GM18511 (cell line): Measurements from ENCODE around the gene PTX4.
"Not testable (repeated sequence)": the region's sequence is repeated elsewhere in the genome, so short reads cannot be mapped to it uniquely, and the experiment has no call there.

Experiments used
- ATAC-seq: cut with Tn5 transposase; IDR thresholded peaks from one replicate; pipeline ENCODE4 v1.9.1; 2021; ENCODE audit warnings: mild to moderate bottlenecking, moderate library complexity; ENCODE audit not compliant: unreplicated experiment

Gene PTX4

DNA sequence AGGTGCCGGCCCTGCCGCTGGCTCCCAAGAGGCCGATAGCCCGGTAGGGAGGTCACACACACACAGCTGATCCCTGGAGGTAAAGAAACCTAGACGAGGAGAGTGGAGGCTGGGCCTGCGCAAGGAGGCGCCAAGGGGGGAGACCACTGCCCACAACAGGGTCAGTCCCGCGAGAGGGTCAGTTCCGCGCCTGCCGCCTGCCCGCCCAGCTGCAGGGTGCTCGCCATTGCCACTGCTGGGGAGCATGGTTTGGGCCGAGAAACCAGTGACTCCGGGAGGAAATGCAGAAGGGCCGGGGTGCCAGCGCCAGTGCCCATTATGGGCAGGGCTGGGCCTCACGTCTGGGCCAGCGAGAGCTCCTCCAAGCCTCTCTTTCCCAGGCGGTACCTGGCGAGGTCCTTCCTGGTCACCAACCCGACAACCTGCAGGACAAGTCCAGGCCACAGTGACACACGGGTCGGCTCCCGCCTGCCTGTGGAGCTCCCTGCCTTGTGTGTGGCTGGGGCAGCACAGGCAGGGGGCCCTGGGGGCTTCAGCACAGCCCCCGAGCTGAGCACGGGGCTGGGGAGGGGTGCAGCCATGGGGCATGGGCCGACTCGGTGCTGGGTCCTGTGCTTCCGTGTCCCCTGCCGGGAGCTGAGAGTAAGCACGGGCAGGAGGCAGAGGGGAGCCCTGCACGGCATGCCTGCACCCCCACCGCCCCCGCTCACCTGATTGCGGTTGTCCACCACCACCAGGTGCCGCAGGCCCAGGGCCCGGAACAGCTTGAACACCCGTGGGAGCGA lies 42.3 kb downstream of the PTX4 start:
- ATAC-seq: no peak

DNA sequence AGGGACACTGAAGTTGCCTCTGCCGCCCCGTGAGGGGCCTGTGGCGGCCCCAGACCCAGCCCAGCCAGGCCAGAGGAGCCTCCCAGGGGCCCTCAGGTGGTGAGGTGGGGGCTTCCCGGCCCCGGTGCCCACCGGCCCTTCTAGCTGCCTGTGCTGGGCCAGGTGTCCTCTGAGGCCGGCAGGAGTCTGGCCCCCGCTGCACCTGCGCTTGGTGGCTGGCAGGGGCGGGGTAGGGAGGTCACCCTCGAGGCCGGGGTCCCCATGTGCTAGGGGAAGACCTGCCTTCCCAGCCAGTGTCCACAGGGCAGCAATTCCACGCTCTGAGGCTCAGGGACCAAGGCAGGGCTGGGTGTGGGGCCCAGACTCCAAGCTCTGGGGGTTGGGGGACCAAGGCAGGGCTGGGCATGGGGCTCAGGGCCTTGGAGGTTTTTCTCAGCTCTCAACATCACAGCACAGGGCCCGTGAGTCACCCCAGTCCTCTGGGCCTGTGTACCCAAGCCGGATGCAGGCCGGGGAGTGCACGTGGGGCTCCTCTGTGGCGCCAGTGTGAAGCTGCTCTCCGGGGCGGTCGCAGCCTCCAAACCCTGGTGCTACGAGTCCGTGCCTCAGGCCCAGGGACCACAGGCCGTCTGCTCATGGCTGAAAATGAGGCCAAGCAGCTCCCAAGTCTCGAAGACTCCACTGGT lies 43.1 kb downstream of the PTX4 start:
- no peak for ATAC-seq

DNA sequence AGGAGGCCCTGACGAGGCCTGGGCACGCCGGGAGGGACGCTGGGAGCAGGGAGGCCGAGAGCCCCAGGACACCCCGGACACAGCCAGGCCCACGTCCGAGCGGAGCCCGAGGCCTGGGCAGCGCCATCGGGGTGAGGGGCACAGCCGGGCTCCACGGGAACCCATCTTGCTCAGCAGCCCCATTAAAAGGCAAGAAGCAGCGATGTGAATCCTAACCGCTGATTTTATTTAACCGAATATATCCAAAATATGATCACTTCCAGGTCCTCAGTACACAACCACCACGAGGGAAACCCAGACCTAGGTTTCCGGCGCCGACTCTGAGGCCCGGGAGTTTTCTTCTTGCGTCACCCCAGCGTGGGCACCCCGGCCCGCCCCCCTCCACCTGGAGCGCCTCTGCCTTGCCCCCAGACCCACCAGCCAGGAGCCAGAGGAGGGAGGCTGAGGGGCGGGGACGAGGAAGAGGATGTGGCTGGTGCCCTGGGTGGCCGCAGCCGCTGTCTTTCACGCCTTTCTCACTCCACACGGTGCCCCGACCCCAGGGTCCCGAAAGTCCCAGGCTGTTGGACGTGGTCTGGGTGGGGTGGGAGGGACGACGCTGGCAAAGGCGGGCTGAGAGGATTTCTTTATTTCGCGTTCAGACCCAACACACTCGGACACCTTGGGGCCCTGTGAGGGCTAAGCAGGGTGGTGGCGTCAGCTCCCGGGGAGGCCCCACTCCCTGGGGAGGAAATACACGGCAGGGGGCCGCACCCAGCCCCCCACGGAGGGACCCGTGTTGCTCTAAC lies 43.8 kb downstream of the PTX4 start:
- ATAC-seq: no peak

DNA sequence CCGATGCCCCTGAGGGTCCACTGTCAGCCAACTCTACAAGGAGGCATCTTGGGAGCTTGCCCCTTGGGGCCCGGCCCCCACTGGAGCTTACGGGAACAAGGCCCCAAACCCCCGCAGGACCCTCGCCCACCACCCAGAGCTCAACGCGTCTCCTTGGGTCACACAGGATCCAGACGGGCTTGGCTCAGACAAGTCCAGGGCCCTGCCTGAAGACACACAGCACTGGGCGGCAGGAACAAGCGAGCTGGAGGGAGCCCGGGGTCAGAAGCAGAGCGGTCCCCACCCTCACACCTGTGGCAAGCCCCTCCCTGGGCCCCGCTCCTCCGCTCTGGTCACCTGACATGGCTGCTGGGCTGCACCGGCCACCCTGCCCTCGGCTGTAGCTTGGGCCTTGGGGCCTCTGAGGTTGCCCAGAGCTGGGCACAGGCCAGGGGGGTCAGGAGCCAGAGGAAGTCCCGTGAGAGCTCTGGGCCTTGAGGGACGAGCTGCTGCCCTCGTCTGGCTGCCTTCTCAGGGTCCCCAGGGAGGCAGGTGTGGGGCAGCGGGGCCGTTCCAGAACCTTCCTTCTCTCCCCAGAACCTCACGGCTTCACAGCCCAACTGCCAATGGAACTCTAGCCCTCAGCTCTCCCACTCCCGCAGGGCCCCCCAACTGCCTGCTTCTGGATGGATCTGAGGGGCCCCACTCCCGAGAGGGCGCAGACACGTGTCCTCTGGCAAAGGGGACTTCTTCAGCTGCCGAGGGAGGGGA lies 44.6 kb downstream of the PTX4 start, which contains the start of gene CCDC154:
Gene CCDC154, minus strand, starts transcription at position 577 of the 750 bp plus-strand sequence. Its CDS starts 234 bp downstream, at position 343.
- ATAC-seq: no peak

DNA sequence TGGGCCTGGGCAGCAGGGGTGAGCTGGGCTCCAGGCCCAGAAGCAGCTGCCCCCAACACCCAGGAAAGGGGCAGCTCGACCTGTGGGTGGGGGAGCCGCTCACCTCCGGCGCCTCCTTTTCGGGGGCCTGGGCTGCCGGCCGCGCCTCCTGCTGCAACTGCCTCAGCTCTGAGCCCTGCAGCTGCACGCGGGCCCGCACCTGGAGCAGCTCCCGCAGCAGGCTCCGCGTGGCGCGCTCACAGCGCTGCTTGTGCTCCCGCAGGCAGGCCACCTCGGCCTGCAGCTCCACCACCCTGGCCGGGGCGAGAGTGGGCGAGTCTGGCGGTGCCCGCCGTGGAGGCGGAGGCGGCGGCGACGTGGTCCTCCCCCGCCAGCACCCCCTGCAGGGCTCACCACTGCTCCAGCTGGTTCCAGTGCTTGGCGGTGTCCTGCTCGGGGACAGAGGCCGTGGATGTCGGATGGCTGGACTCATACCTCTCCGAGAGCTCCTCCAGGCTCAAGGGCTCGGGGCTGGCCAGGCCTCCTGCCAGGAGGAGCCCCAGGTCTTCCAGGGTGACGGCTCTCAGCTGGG lies 45.3 kb downstream of the PTX4 start:
- ATAC-seq: no peak

DNA sequence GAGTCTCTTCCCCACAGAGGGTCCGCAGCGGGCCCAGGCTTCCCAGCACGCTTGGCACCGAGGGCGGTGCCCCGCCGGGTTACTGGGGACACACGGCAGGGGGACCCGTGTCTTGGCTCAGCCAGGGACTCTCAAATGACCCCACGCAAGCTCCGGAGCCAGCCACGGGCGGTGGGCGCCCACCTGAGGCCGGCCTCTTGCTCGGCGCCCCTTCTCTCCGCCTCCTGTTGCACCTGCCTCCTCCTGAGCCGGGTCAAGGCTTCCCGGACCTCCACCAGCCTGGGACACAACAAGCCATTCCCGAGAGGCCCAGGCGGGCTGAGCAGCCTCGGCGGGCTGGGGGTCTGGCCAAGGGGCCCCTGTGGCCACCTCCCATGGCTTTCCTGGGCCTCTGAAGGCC lies 46.0 kb downstream of the PTX4 start:
- ATAC-seq: no peak

DNA sequence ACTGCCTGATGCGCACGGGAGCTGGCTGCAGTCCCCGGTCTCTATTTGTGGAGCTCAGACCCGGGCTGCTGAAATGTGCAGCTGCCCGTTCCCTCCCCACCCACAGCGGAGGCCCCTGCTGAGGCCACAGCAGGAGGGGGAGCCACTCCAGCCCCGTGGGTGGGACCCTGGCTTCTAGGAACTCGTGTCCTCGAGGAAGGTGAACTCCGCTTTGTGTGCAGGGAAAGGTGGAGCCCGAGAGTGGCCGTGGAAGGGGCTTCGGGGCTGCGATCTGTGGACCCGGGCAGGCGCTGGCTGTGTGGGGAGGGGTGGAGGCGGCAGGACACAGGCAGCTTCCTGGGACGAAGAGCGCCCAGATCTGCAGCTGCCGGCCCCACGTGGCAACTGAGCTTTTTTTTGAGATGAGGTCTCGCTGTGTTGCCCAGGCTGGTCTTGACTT lies 47.3 kb downstream of the PTX4 start:
- no peak for ATAC-seq

DNA sequence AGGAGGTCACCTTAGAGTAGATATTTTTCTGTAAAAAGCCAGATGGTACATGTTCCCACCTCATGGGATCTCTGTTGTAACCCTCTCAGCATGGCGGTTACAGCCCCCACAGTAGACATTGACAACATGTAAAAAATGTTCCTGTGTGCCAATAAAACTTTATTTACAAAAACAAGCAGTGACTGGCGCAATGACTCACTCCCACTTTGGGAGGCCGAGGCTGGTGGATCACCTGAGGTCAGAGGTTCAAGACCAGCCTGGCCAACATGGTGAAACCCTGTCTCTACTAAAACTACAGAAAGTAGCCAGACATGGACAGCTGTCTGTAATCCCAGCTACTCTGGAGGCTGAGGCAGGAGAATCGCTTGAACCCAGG lies 49.1 kb downstream of the PTX4 start:
- ATAC-seq: not testable (repeated sequence)

DNA sequence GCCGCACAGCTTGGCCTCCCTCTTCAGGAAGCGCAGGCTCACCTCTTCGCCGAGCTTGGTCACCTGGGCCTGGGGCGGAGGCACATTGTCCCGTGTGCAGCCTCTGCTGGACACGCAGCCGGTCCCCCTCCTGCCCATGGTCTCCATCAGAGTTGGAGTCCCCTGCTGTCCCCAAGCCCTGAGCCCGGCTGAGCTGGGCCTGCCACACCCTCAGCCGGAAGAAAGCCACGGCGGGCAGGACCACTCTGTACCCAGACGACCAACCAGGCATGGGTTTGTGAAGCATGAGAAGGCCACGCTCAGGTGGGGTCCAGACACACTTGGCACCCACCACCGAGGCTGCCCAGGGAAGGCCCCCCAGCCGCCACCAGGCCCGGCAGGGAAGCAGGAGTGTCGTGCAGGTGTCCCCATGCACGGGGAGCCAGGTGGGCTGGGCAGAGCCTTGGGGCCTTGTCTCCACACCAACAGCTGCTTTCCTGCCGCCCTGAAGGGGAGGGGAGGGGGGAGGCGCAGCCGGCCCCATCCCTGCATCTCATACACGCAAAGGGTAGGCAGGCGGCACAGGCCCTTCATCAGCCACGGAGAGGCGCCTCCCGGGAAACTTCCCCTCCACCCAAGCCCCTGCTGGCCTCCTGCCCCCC lies 49.6 kb downstream of the PTX4 start:
- no peak for ATAC-seq

DNA sequence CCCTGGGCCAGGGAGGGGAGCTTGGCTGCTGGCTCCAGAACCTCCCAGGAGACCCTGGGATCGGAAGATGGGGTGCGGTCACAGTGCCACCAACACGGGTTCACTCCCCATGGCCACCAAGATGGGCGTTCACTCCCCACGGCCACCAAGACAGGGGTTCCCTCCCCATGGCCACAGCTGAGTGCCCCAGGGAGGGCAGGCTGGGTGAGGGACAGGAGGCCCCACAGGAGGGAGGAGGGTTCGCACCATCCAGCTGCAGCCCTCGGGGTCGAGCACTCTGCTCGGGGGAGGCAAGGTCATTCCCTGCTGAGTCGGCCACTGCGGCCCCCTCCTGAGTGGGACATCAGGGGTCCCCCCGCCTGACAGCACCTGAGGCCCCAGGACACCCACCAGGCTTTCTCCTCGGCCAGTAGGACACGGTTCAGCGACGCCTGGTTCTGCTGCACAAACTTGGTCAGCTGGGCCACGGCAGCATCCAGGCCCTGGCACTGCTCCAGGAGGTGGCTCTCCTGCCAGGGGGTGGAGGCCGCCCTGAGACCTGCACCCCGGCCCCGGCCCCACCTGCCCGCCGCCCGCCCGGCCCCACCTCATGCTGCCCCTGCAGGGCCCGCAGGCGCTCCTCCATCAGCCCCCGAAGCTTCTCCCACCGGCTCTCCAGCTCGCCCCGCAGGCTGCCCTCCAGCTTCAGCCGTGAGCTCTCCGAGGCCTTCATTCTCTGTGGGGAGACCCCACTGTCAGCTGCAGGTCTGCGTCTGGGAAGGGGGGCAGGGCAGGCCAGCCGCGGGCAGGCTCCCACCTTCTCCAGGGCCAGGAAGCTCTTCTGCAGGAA lies 50.3 kb downstream of the PTX4 start:
- ATAC-seq: no peak

DNA sequence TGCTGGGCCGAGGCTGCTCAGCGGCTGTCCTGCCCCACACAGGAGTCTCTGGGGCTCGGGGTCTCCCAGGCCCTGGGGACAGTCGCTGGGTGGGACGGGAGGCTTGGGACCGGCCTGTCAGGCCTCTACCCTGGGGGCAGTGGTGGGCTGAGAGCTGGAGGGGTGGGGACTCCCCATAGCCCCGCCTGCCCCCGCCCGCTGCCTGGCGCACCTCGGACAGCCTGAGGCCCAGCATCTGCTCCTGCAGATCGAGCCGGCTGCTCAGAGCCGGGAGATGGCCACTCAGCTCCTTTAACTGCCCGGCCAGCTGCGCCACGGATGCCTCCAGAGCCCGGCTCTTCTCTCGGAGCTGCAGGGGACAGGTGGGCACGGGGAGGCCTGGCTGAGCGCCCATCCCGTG lies 51.1 kb downstream of the PTX4 start:
- ATAC-seq: no peak

DNA sequence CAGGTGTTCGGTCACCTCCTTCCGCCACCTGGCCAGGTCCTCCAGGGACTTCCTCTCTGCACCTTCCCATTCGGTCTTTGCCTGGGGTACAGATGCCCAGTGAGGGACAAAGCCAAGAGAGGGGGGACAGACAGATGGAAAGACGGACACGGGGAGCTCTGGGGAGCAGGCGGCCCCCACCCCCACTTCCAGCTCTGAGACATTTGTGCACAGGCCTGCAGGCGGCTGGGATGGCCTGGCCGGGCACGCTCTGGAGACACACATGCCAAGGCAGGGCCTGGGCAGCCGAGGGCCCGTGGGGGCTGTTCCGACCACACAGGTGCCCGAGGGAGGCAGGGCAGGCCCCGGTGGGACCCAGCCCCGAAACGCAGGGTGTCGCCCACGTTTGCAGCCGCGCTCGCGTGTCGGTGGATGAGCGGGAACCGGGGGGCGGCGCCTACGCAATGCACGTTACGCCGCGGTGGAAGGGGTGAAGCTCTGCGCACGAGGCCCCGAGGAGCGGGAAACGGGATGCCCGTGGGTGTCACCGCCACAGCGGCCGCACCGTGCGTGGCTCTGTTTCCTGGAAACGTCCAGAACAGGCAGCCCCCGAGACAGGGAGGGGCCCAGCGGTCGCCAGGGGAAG lies 51.9 kb downstream of the PTX4 start:
- ATAC-seq: no peak

DNA sequence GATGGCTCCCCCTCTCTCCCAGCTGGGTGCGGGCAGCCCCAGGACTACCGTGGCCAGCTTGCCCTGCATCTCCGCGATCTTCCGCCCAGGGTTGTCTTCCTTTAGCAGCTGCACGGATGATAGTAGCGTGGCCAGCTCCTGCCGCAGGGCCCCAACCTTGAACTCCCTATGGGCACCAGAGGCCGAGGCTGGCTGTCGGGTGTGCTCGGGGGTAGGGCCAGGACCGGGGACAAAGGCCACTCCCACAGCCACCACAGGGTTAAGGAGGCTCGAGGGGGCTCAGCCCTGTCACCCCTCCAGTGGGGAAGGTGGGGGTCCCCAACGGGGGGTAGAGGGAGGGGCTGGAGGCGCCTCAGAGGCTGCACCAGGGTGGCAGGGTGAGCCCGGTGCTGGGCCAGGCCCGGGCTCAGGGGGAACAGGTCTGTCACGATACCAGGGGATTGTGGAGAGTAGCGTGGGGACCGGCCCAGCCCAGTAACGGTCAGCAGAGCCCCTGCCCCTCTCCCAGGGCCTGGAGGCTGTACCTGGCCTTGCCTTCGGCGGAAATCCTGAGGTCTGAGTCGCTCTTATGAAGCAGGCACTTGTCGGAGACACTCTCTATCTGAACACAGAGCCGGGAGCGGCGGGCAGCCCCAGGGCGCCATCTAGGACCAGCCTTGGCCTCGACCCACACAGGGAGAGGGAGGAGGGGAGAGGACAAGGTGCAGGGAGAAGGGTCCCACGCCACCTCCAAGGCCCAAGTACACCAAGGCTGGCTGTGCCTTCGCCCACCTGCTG lies 52.6 kb downstream of the PTX4 start:
- ATAC-seq: no peak
